Kasumi-1 (cell line): ENCODE results near the gene SLC6A19.
"Not testable (repeated sequence)": the region's sequence is repeated elsewhere in the genome, so short reads cannot be mapped to it uniquely, and the experiment has no call there.

Source experiments
- DNase-seq, 2 experiments: peaks; one replicate each; lab custom pipeline; 2025; lab: John Stamatoyannopoulos, UW

The SLC6A19 gene

DNA sequence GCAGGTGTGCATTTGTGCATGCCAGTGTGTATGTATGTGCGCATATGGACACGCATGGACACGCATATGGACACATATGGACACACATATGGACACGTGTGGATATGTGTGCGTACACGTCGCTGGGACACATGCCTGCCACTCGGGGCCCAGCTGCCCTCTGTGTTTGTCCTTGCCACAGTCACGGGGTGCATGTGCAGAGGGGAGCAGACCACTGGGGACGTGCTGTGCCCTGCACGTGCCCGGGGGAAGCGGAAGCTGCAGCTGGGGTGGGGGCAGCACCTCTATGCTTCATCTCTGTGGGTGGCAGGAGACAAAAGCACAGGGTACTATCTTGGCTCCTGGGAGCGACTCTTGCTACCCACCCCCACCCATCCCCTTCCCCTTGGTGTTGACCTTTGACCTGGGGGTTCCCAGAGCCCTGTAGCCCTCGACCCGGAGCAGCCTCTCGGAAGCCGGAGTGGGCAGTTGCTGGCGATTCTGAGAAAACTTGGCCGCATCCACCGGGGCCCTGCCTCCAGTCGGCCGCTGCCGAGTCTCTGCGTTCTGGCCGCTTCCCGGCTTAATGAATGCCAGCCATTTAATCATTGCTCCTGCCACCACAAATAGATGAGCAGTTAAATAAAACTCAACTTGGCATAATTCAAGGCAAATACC is 21.4 kb downstream of the SLC6A19 start:
- DNase-seq = no peak

- no peak for DNase-seq
Observed at GRCh38 chr5:1223278-1223670, 21.9 kb downstream of the SLC6A19 start.

- DNase-seq = no peak
Observed at GRCh38 chr5:1224631-1225030, 23.2 kb downstream of the SLC6A19 start.

GRCh38 chr5:1225081-1225480 is 23.7 kb downstream of the SLC6A19 start, which contains the start of gene SLC6A18:
SLC6A18 (plus strand) TSS chr5:1225381; CDS start chr5:1225478, 97 bp downstream.
- DNase-seq = no peak

DNA sequence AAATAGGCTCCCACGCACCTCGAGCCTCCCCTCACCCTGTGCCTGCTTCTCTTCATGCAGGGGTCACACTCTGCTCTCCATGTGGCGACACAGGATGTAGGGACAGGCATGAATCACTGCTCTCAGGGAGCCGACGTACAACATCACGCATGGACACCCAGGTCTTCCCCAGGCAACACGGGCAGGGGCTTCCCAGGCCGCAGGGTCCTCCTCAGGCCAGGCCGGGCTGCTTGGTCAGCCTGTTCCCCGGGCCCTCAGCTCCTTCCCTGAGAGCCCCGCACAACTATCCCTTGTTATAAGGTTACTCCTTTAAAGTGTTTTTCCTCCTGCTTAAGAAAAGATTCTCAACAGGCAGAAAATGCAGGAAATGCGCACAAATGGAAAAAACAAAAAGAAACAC is 24.8 kb downstream of the SLC6A19 start:
- DNase-seq = no peak

- no peak for DNase-seq
Observed at GRCh38 chr5:1226839-1227581, 25.6 kb downstream of the SLC6A19 start.

DNA sequence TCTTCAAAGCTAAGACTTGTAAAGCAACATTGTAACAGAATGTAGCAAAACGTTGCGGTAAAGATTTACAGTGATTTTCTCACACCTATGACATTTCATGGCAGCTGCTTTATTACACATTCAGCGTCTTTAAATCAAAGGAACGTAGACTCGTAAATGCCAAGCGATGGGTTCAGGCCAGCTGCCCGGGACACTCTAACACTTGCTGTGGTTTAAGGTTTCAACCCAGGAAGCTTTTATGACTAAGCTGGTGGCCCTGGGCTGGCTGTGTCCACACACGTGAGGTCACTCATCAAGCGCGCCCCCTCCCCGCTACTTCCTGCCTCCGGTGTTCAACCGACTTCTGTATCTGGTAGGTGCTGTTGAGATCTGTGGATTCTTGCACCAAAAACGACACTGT is 26.3 kb downstream of the SLC6A19 start:
- no peak for DNase-seq

- DNase-seq = no peak
Observed at GRCh38 chr5:1228120-1228519, 26.7 kb downstream of the SLC6A19 start.

DNA sequence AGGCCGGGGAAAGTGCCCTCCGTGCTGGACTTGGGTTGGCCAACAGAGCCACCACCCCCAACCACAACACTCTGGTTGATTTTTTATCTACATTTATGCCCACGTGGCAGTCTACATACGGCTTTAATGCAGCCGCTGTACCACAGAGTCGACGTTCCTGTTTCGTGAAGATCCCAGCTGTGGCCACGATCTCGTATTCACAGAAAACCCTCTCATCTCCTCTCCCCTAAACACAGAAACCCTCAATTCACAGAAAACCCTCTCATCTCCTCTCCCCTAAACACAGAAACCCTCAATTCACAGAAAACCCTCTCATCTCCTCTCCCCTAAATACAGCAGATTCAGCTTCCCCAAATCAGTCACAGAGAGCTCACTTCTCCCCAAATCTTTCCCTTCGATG is 27.6 kb downstream of the SLC6A19 start:
- DNase-seq = not testable (repeated sequence)

DNA sequence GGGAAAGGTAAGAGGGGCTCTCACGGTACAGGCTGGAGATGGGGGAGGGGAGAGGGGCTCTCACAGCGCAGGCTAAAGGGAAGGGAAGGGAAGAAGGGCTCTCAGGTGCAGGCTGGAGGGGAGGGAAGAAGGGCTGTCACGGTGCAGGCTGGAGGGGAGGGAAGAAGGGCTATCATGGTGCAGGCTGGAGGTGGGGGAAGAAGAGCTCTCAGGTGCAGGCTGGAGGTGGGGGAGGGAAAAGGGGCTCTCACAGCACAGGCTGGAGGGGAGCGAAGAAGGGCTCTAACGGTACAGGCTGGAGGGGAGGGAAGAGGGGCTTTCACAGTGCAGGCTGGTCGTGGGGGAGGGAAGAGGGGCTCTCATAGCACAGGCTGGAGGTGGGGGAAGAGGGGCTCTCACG is 28.4 kb downstream of the SLC6A19 start:
- no peak for DNase-seq

DNA sequence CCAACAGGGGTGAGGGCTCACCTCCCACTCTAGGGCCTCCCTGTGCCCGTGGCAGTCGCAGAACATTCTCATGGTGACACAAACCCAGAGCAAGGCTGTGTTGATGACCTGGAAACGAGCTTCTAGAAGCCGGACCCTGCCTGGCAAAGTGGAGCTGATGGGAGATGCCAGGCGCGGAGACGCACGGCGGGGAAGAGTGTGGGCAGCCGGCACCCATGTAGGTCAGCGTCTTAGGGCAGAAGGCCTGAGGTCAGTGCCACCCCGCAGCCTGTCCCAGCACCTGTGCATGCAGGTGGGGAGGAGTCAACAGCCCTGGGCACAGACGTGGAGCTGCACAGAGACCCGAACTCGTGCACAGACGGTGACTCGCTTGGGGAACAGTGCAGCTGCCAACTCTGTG is 29.2 kb downstream of the SLC6A19 start:
- no peak for DNase-seq

GRCh38 chr5:1231354-1231905 is 30.0 kb downstream of the SLC6A19 start:
- DNase-seq = no peak

- DNase-seq = no peak
Observed at GRCh38 chr5:1232780-1233179, 31.4 kb downstream of the SLC6A19 start.

DNA sequence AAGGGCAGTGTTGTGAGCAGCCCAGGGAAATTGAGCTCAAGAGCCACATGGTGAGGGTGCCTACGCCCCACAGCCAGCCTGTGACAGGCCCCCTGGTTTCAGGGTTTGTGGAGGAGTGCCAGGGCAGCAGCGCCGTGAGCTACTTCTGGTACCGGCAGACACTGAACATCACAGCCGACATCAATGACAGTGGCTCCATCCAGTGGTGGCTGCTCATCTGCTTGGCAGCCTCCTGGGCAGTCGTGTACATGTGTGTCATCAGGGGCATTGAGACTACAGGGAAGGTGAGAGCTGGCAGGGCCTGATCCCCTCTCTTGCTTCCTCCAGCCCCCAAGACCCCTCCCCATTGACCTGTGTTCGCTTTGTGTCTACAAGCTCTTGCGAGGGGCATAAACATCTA is 34.0 kb downstream of the SLC6A19 start:
- DNase-seq = no peak

DNA sequence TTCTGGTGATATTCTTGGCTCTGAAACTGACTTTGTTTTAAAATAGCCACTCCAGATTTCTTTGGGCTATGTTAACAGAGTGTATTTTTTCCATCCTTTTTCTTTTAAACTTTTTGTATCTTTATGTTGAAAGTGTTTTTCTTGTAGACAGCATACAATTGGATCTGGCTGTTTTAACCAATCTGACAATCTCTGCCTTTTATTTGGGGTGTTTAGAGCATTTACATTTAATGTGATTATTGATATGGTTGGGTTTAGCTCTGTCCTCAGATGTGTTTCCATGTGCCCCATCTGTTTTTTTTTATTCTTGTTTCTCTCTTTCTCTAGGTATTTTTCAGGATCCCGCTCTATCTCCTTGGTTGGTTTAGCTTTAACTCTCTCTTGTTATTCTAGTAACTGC is 34.4 kb downstream of the SLC6A19 start:
- DNase-seq = no peak

DNA sequence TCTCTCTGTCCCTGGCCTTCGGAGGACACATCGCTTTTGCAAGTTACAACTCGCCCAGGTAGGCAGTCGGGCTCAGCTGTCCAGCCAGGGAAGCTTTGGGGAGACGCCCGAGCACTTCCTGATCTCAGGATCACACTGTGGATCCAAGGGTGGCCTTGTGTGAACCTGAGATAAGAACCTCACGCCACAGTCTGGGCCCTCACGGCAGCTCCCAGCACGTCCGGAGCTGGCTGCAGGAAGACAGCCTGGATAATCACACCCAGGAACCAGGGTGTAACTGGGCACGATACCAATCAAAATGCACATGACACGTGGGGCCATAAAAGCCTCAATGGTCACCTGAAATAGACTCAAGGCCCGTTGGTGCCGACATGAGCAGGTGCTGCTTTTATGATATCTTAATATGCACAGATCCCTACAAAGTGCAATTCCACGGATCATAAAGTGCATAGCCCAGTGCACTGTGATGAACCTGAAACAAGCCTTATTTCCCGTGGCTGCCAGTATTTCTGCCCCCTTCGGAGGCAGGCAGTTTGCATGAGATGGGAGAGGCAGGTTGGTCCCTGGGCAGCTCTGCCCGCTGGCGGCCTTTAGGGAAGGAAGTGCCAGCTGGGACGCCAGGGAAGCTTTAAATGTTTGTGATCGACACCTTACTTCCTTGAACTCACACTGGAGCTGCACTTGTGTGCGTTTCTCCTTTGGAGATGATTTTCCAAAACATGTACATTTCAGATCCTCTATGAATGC is 38.3 kb downstream of the SLC6A19 start:
- DNase-seq = no peak

DNA sequence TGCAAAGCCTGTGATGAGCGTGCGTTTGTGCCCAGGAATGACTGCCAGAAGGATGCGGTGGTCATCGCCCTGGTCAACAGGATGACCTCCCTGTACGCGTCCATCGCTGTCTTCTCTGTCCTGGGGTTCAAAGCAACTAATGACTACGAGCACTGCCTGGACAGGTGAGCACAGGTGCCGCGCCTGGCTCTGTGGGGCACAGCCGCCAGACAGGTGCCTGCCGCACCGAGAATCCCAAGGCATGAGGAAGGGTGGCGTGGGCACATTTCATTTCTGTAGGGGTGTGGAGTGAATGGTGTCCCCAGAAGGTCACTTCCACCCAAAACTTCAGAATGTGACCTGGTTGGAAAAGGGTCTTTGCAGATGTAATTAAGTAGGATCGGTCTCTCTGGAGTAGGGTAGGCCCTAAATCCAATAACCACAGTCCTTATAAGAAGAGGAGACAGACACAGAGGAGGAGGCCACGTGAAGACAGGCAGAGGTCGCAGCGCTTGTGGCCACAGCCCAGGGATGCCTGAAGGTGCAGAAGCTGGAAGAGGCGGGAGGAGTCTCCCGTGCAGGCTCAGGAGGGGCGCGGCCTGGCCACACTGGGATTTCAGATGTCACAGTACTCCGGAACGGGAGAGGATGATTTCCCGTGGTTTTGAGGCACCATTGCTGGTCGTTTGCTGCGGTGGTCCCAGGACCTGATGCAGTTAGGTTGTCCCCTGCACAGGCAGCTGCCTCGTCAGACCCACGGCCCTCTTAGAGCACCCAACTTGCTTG is 39.3 kb downstream of the SLC6A19 start:
- no peak for DNase-seq

DNA sequence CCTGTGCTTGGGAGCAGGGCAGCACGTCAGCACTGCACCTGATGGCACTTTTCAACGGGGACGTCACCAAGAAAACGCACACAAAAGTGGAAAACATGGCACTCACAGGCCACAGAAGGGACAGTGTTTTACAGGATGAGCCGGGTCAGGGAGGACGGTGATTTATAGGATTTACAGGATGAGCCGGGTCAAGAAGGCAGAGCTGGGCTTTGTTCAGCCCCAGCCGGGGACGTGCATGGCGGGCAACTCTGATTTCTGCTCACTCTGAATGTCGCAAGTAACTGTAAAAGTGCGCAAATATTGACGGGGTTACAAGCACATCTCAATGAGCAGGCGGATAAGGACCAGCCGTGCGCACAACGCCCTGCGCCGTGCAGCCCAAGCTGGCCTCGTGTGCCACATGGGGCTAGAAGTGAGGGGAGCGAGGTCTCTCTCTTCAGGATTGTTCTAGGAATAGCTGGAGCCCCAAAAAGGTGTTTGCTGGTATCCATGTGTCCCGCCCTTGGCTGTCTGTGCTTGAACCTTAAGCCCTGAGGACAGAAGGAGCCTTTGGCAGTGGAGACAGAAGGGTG is 40.2 kb downstream of the SLC6A19 start:
- no peak for DNase-seq

GRCh38 chr5:1242733-1243486 is 41.5 kb downstream of the SLC6A19 start:
- no peak for DNase-seq

DNA sequence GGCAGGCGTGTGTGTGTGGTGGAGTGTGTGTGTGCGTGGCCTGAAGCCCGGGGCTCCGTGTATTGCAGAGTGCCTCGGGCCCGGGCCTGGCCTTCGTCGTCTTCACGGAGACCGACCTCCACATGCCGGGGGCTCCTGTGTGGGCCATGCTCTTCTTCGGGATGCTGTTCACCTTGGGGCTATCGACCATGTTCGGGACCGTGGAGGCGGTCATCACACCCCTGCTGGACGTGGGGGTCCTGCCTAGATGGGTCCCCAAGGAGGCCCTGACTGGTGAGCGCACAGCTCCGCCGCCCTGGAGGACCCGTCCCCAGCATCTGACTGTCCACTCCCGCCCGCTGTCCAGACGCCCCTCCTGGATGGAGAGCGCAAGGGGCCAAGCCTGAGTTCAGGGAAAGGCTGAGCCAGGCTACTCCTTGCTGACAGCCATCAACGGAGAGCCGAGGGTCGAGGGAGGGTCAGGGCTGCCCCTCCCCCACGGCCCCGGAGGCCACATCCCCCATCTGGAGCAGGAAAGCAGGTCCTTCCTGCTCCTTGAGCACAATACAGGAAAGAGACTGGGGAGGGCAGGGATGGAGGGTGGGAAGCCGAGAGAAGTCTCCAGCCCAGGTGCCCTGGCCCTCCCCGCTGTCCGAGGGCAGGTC is 42.2 kb downstream of the SLC6A19 start:
- no peak for DNase-seq
